HCT116 (cell line): Measurements from ENCODE around the gene PKD2. TPM values are rescaled to one million over a fixed set of nuclear protein-coding genes. Genes with fewer than 3 reads are reported as not detected.

ENCODE experiments used
- ATAC-seq: fragments of 200-7000 bp; cut with Tn5 transposase; 2 replicates; pipeline ENCODE4 v1.9.1; 2020; ENCODE audit warnings: mild to moderate bottlenecking, moderate library complexity
- BruUV-seq: library from RNA; stranded (reverse); fragments of 400-500 nt; replicated peaks from 2 replicates; lab custom pipeline; 2021; lab: Mats Ljungman, UMichigan
- CTCF ChIA-PET: fragments of 300-600 bp; sonication (Branson Sonifier 250); formaldehyde crosslinking; loops from one replicate; lab custom pipeline; 2021; ENCODE audit warnings: antibody characterized with exemption; lab: Charles Lee
- POLR2A ChIA-PET: fragments of 300-600, 350-600 bp; sonication (Branson Sonifier 250); formaldehyde crosslinking; loops from one replicate; lab custom pipeline; 2021; ENCODE audit warnings: antibody characterized with exemption; lab: Charles Lee
- RAD21 ChIA-PET, 2 experiments: fragments of 300-600 bp; sonication (Branson Sonifier 250); formaldehyde crosslinking; loops; one replicate each; lab custom pipeline; 2023; ENCODE audit warnings: low total read pairs in 2 of 2; ENCODE audit not compliant: uncharacterized antibody in 2 of 2, unreplicated experiment in 2 of 2, low non-redundant PET in 1 of 2; lab: Charles Lee
- DNase-seq: peaks from one replicate; pipeline ENCODE4 v3.0.0-alpha.2; 2010; ENCODE audit warnings: low read depth, low spot score
- H2AFZ ChIP-seq: fragments of 200-600 bp; shearing (Covaris generic), sonication (generic); 2 replicates; pipeline ENCODE4 v1.6.1; 2017; ENCODE audit warnings: low read depth, mixed run types, mixed read lengths, antibody characterized with exemption, low read length; ENCODE audit not compliant: poor library complexity, severe bottlenecking
- H3K27ac ChIP-seq: 2 replicates; pipeline ENCODE4 v1.5.1; 2012; ENCODE audit warnings: low read depth, low read length
- H3K27me3 ChIP-seq: fragments of 200-600 bp; sonication (generic); 2 replicates; pipeline ENCODE4 v1.6.1; 2016; ENCODE audit warnings: mixed run types, low read length, mixed read lengths; ENCODE audit not compliant: insufficient read depth
- H3K36me3 ChIP-seq, 2 experiments: fragments of 200-500 bp in 1 of 2; fragments of 200-600 bp in 1 of 2; sonication (Bioruptor generic) in 1 of 2; sonication (generic) in 1 of 2; 2 replicates each; pipeline versions ENCODE4 v1.5.1 to v1.6.1; 2014 to 2016; ENCODE audit warnings: low read length in 2 of 2, inconsistent platforms in 1 of 2, mixed read lengths in 1 of 2, mixed run types in 1 of 2; ENCODE audit not compliant: insufficient read depth in 2 of 2, control insufficient read depth in 1 of 2
- H3K4me1 ChIP-seq, 2 experiments: fragments of 200-600 bp in 1 of 2; sonication (generic) in 1 of 2; 2 replicates each; pipeline versions ENCODE4 v1.5.1 to v1.6.1; 2012 to 2017; ENCODE audit warnings: low read length in 2 of 2, inconsistent platforms in 1 of 2, mild to moderate bottlenecking in 1 of 2, mixed read lengths in 1 of 2, mixed run types in 1 of 2, moderate library complexity in 1 of 2; ENCODE audit not compliant: insufficient read depth in 2 of 2, control insufficient read depth in 1 of 2
- H3K4me2 ChIP-seq: fragments of 200-600 bp; sonication (generic); 2 replicates; pipeline ENCODE4 v1.6.1; 2017; ENCODE audit warnings: mixed run types, low read length, mixed read lengths
- H3K4me3 ChIP-seq, 2 experiments: fragments of 200-600 bp in 1 of 2; sonication (generic) in 1 of 2; replicated peaks in 1 of 2; 2 replicates each; pipeline ENCODE4 v1.5.1; 2011 to 2016; ENCODE audit warnings: low read length in 2 of 2, control low read depth in 1 of 2, low read depth in 1 of 2, mild to moderate bottlenecking in 1 of 2, mixed read lengths in 1 of 2, mixed run types in 1 of 2
- H3K79me2 ChIP-seq: fragments of 200-600 bp; sonication (generic); 2 replicates; pipeline ENCODE4 v1.6.1; 2017; ENCODE audit warnings: mild to moderate bottlenecking, mixed run types, low read length, moderate library complexity, mixed read lengths; ENCODE audit not compliant: insufficient read depth
- H3K9ac ChIP-seq: fragments of 200-600 bp; sonication (generic); 2 replicates; pipeline ENCODE4 v1.6.1; 2016; ENCODE audit warnings: low read length, mixed read lengths
- H3K9me2 ChIP-seq: fragments of 200-600 bp; sonication (generic), shearing (Covaris generic); 2 replicates; pipeline ENCODE4 v1.6.1; 2017; ENCODE audit warnings: mixed run types, mild to moderate bottlenecking, moderate library complexity; ENCODE audit not compliant: insufficient read depth
- H3K9me3 ChIP-seq, 2 experiments: fragments of 200-500 bp in 1 of 2; fragments of 200-600 bp in 1 of 2; sonication (Bioruptor generic) in 1 of 2; sonication (generic) in 1 of 2; 2 replicates each; pipeline ENCODE4 v1.6.1; 2014 to 2017; ENCODE audit warnings: low read length in 2 of 2, mixed read lengths in 2 of 2, inconsistent platforms in 1 of 2, low read depth in 1 of 2, mild to moderate bottlenecking in 1 of 2, mixed run types in 1 of 2, moderate library complexity in 1 of 2; ENCODE audit not compliant: control insufficient read depth in 1 of 2, insufficient read depth in 1 of 2
- H4K20me1 ChIP-seq: fragments of 200-600 bp; sonication (generic), shearing (Covaris generic); 2 replicates; pipeline ENCODE4 v1.6.1; 2017; ENCODE audit warnings: mixed run types, mild to moderate bottlenecking, moderate library complexity; ENCODE audit not compliant: insufficient read depth
- CBX3 ChIP-seq: IDR thresholded peaks from 2 replicates; pipeline ENCODE4 v1.6.1; 2012; ENCODE audit warnings: low read depth
- EGR1 ChIP-seq: IDR thresholded peaks from 2 replicates; pipeline ENCODE4 v1.6.1; 2012; ENCODE audit warnings: low read depth
- ELF1 ChIP-seq: IDR thresholded peaks from 2 replicates; pipeline ENCODE4 v1.6.1; 2012; ENCODE audit warnings: low read depth, borderline replicate concordance
- FOSL1 ChIP-seq: IDR thresholded peaks from 2 replicates; pipeline ENCODE4 v1.6.1; 2012; ENCODE audit warnings: low read depth
- JUND ChIP-seq: IDR thresholded peaks from 2 replicates; pipeline ENCODE4 v1.6.1; 2012
- MAX ChIP-seq: IDR thresholded peaks from 2 replicates; pipeline ENCODE4 v1.6.1; 2012
- POLR2A ChIP-seq: IDR thresholded peaks from 2 replicates; pipeline ENCODE4 v1.7.0; 2011; ENCODE audit warnings: borderline replicate concordance; ENCODE audit not compliant: insufficient read depth, insufficient read length; ENCODE audit errors: extremely low read depth
- RAD21 ChIP-seq: IDR thresholded peaks from 2 replicates; pipeline ENCODE4 v1.6.1; 2012; ENCODE audit warnings: low read depth, mild to moderate bottlenecking
- SRF ChIP-seq: IDR thresholded peaks from 2 replicates; pipeline ENCODE4 v1.6.1; 2012; ENCODE audit warnings: low read depth
- TCF7L2 ChIP-seq: IDR thresholded peaks from 2 replicates; pipeline ENCODE4 v1.7.0; 2011; ENCODE audit warnings: borderline replicate concordance, inconsistent platforms; ENCODE audit not compliant: insufficient read depth, insufficient read length; ENCODE audit errors: extremely low read depth
- YY1 ChIP-seq: IDR thresholded peaks from 2 replicates; pipeline ENCODE4 v1.6.1; 2011; ENCODE audit warnings: low read length, low read depth, moderate library complexity, mild to moderate bottlenecking; ENCODE audit not compliant: insufficient replicate concordance; ENCODE audit errors: extremely low read depth
- ZFX ChIP-seq: fragments of 450-650 bp; IDR thresholded peaks from 2 replicates; pipeline ENCODE4 v1.6.1; 2017
- intact Hi-C: fragments of 100-400 bp; cut with micrococcal nuclease; formaldehyde crosslinking; loops from 2 replicates; pipeline ENCODE4 v1.10.0; 2022
- total RNA-seq: library from RNA; stranded (reverse); gene quantifications from one replicate; pipeline ENCODE4 v1.2.1, GENCODE V29; 2021; ENCODE audit not compliant: unreplicated experiment
- TF ChIP-seq, protein P1 (sequence below): IDR thresholded peaks from 2 replicates; pipeline ENCODE4 v1.6.1; 2012; ENCODE audit warnings: low read depth
- TF ChIP-seq, protein P2 (sequence below): IDR thresholded peaks from 2 replicates; pipeline ENCODE4 v1.6.1; 2011; ENCODE audit warnings: mild to moderate bottlenecking, low read length, moderate library complexity; ENCODE audit not compliant: insufficient replicate concordance; ENCODE audit errors: extremely low read depth
- TF ChIP-seq, protein P3 (sequence below), 3 experiments: fragments of 200-600 bp in 1 of 3; sonication (generic) in 1 of 3; IDR thresholded peaks in 2 of 3; conservative IDR thresholded peaks in 1 of 3; 2 replicates each; pipeline ENCODE4 v1.5.1; 2012 to 2017; ENCODE audit warnings: low read depth in 2 of 3, low read length in 2 of 3, antibody characterized with exemption in 1 of 3, borderline replicate concordance in 1 of 3, control low read depth in 1 of 3, mild to moderate bottlenecking in 1 of 3, mixed read lengths in 1 of 3, mixed run types in 1 of 3, moderate library complexity in 1 of 3; ENCODE audit not compliant: insufficient read depth in 1 of 3

The PKD2 gene
- total RNA-seq, 1 experiment from 2014 or later, result 10.1 TPM

- RAD21 ChIA-PET, result no interaction called here
- Histone ChIP-seq H3K9me2 (no peaks in the 10 kb centered on the region), H3K9me3 (no peaks in the 10 kb centered on the region), H3K4me2 (no peak overlapping the region), H3K4me1 (peaks cover 0 to 22% of the 10 kb centered on the region in 2 experiments; a peak in 3 of 4 replicates), H2AFZ (no peak overlapping the region), H4K20me1 (no peaks in the 10 kb centered on the region), H3K27ac (no peak overlapping the region), H3K4me3 (no peak overlapping the region), H3K9ac (no peak overlapping the region), H3K27me3 (no peaks in the 10 kb centered on the region), H3K79me2 (no peaks in the 10 kb centered on the region), H3K36me3 (no peaks in the 10 kb centered on the region)
- intact Hi-C loops, result no loop called here
- no TSS peak for BruUV-seq
- no peak for ATAC-seq
- POLR2A ChIA-PET, result no interaction called here
- CTCF ChIA-PET, result no interaction called here
- TF ChIP-seq JUND (no peak), POLR2A (no peak), SRF (no peak), EGR1 (no peak), ELF1 (no peak), MAX (no peak), CBX3 (no peak), FOSL1 (no peak), RAD21 (no peak), ZFX (no peak), YY1 (no peak), TCF7L2 (no peak)
- TF ChIP-seq, protein P1, sequence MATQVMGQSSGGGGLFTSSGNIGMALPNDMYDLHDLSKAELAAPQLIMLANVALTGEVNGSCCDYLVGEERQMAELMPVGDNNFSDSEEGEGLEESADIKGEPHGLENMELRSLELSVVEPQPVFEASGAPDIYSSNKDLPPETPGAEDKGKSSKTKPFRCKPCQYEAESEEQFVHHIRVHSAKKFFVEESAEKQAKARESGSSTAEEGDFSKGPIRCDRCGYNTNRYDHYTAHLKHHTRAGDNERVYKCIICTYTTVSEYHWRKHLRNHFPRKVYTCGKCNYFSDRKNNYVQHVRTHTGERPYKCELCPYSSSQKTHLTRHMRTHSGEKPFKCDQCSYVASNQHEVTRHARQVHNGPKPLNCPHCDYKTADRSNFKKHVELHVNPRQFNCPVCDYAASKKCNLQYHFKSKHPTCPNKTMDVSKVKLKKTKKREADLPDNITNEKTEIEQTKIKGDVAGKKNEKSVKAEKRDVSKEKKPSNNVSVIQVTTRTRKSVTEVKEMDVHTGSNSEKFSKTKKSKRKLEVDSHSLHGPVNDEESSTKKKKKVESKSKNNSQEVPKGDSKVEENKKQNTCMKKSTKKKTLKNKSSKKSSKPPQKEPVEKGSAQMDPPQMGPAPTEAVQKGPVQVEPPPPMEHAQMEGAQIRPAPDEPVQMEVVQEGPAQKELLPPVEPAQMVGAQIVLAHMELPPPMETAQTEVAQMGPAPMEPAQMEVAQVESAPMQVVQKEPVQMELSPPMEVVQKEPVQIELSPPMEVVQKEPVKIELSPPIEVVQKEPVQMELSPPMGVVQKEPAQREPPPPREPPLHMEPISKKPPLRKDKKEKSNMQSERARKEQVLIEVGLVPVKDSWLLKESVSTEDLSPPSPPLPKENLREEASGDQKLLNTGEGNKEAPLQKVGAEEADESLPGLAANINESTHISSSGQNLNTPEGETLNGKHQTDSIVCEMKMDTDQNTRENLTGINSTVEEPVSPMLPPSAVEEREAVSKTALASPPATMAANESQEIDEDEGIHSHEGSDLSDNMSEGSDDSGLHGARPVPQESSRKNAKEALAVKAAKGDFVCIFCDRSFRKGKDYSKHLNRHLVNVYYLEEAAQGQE, result no peak
- TF ChIP-seq, protein P2, sequence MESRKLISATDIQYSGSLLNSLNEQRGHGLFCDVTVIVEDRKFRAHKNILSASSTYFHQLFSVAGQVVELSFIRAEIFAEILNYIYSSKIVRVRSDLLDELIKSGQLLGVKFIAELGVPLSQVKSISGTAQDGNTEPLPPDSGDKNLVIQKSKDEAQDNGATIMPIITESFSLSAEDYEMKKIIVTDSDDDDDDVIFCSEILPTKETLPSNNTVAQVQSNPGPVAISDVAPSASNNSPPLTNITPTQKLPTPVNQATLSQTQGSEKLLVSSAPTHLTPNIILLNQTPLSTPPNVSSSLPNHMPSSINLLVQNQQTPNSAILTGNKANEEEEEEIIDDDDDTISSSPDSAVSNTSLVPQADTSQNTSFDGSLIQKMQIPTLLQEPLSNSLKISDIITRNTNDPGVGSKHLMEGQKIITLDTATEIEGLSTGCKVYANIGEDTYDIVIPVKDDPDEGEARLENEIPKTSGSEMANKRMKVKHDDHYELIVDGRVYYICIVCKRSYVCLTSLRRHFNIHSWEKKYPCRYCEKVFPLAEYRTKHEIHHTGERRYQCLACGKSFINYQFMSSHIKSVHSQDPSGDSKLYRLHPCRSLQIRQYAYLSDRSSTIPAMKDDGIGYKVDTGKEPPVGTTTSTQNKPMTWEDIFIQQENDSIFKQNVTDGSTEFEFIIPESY, result no peak
- TF ChIP-seq, protein P3, sequence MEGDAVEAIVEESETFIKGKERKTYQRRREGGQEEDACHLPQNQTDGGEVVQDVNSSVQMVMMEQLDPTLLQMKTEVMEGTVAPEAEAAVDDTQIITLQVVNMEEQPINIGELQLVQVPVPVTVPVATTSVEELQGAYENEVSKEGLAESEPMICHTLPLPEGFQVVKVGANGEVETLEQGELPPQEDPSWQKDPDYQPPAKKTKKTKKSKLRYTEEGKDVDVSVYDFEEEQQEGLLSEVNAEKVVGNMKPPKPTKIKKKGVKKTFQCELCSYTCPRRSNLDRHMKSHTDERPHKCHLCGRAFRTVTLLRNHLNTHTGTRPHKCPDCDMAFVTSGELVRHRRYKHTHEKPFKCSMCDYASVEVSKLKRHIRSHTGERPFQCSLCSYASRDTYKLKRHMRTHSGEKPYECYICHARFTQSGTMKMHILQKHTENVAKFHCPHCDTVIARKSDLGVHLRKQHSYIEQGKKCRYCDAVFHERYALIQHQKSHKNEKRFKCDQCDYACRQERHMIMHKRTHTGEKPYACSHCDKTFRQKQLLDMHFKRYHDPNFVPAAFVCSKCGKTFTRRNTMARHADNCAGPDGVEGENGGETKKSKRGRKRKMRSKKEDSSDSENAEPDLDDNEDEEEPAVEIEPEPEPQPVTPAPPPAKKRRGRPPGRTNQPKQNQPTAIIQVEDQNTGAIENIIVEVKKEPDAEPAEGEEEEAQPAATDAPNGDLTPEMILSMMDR (IDR thresholded peaks at IDR 0.05 in 2 of 3, conservative IDR thresholded peaks at IDR 0.05 in 1 of 3; ENCODE audit: borderline replicate concordance in 1 of 3, insufficient read depth in 1 of 3, low read depth in 2 of 3, low read length in 2 of 3), result no peak
- DNase-seq, result no peak
Observed at GRCh38 chr4:88110826-88111225, 103.4 kb downstream of the PKD2 start.
